Activated naive CD4-positive, alpha-beta T cell treated with anti-CD3 and anti-CD28 coated beads, Interleukin-2, amount 50 U/mL, for 24 hours (primary cell): ENCODE results near the gene TSPAN17.
"Not testable (repeated sequence)": the region's sequence is repeated elsewhere in the genome, so short reads cannot be mapped to it uniquely, and the experiment has no call there.

Experiments
- H3K27ac Mint-ChIP-seq: one replicate; pipeline ENCODE4 v1.8.0; 2021; ENCODE audit warnings: mild to moderate bottlenecking, mixed read lengths
- H3K27me3 Mint-ChIP-seq: one replicate; pipeline ENCODE4 v1.8.0; 2021; ENCODE audit warnings: mixed read lengths
- H3K36me3 Mint-ChIP-seq: one replicate; pipeline ENCODE4 v1.8.0; 2021; ENCODE audit warnings: mixed read lengths
- H3K4me1 Mint-ChIP-seq: one replicate; pipeline ENCODE4 v1.8.0; 2021; ENCODE audit warnings: mixed read lengths
- H3K4me3 Mint-ChIP-seq: one replicate; pipeline ENCODE4 v1.8.0; 2021; ENCODE audit warnings: mild to moderate bottlenecking, mixed read lengths
- H3K9me3 Mint-ChIP-seq: one replicate; pipeline ENCODE4 v1.8.0; 2021; ENCODE audit warnings: mixed read lengths

TSPAN17 gene

DNA sequence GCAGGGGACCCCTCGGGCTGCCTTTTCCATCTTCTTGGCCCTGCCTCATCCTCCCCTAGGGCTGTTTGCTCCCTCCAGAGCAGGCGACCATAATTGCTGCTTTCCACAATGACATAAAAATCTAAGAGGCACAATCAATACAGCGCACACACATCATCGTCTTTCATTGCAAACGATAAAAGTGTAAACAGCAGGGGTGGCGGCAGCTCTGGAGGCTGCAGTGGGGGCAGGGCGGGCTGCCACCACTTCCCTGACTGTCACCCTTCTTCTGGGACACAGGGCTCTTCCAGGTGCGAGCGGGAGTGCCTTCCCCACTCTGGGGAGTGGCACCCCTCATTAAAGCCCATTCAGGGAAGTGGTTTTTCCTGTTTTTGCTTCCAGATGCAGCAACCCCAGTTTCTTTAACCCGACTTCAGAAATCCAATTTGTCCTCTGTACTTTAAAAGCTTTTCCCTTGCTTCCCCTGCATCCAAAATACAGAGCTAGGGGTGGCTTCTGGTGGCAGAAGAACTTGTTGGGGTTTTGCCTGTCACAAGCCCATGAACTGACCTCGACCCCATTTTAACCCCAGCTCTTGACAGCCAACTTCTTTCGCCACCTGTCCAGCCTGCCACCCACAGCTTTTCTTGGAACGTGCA is 45.7 kb downstream of the TSPAN17 start:
- Mint-ChIP-seq H3K27me3 (peaks cover 43% of the 10 kb centered on the region), H3K27ac (no peak overlapping the region), H3K4me1 (no peaks in the 10 kb centered on the region), H3K36me3 (peaks cover 2% of the 10 kb centered on the region), H3K9me3 (no peaks in the 10 kb centered on the region), H3K4me3 (no peak overlapping the region)

- Mint-ChIP-seq H3K27me3 (peaks cover 45% of the 10 kb centered on the region), H3K9me3 (no peaks in the 10 kb centered on the region)
These were observed 46.2 kb downstream of the TSPAN17 start for GRCh38 chr5:176693477-176693851.

DNA sequence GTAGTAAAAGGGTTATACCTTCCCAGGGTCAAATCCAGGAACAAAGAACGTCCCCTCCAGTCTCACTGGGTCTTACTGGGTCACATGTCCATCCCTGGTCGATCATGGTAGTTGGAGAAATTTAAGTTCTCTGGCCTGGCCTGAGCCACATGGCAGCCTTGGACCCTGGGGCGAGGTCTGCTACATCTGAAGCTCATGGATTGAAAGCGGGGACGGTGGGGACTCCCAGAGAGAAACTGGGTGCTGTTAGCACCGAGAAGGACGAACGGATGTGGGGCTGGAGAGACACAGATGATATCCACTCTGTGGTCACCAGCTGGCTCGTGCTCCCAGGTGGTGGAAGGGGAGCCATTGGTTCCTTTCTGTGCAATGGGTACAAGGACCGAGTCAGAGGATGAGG is 46.9 kb downstream of the TSPAN17 start:
- Mint-ChIP-seq H3K36me3 (peaks cover 2% of the 10 kb centered on the region), H3K4me3 (no peak overlapping the region), H3K27me3 (peaks cover 45% of the 10 kb centered on the region)

More at GRCh38 chr5:176693477-176693851, 46.2 kb downstream of the TSPAN17 start:
- Mint-ChIP-seq H3K27ac (no peak overlapping the region), H3K36me3 (peaks cover 2% of the 10 kb centered on the region), H3K4me3 (no peak overlapping the region), H3K4me1 (no peaks in the 10 kb centered on the region)

GRCh38 chr5:176694631-176695030 is 47.3 kb downstream of the TSPAN17 start:
- H3K27me3 Mint-ChIP-seq = peaks cover 45% of the 10 kb centered on the region
- no peaks in the 10 kb centered on the region for H3K9me3 Mint-ChIP-seq
- no peak overlapping the region for H3K4me3 Mint-ChIP-seq
- no peaks in the 10 kb centered on the region for H3K4me1 Mint-ChIP-seq
- H3K27ac Mint-ChIP-seq = no peak overlapping the region
- H3K36me3 Mint-ChIP-seq = peaks cover 2% of the 10 kb centered on the region

More for the DNA sequence above, 46.9 kb downstream of the TSPAN17 start:
- no peak overlapping the region for H3K27ac Mint-ChIP-seq
- H3K9me3 Mint-ChIP-seq = no peaks in the 10 kb centered on the region
- no peaks in the 10 kb centered on the region for H3K4me1 Mint-ChIP-seq

GRCh38 chr5:176695073-176695472 is 47.8 kb downstream of the TSPAN17 start:
- H3K4me3 Mint-ChIP-seq = no peak overlapping the region
- H3K4me1 Mint-ChIP-seq = no peaks in the 10 kb centered on the region
- no peaks in the 10 kb centered on the region for H3K9me3 Mint-ChIP-seq
- H3K27ac Mint-ChIP-seq = no peak overlapping the region
- H3K27me3 Mint-ChIP-seq = peaks cover 43% of the 10 kb centered on the region
- no peaks in the 10 kb centered on the region for H3K36me3 Mint-ChIP-seq

- H3K4me3 Mint-ChIP-seq = no peak overlapping the region
- H3K4me1 Mint-ChIP-seq = no peaks in the 10 kb centered on the region
- H3K27me3 Mint-ChIP-seq = peaks cover 43% of the 10 kb centered on the region
- H3K27ac Mint-ChIP-seq = no peak overlapping the region
- H3K9me3 Mint-ChIP-seq = no peaks in the 10 kb centered on the region
- H3K36me3 Mint-ChIP-seq = no peaks in the 10 kb centered on the region
These were observed 50.1 kb downstream of the TSPAN17 start for GRCh38 chr5:176697267-176697933.

DNA sequence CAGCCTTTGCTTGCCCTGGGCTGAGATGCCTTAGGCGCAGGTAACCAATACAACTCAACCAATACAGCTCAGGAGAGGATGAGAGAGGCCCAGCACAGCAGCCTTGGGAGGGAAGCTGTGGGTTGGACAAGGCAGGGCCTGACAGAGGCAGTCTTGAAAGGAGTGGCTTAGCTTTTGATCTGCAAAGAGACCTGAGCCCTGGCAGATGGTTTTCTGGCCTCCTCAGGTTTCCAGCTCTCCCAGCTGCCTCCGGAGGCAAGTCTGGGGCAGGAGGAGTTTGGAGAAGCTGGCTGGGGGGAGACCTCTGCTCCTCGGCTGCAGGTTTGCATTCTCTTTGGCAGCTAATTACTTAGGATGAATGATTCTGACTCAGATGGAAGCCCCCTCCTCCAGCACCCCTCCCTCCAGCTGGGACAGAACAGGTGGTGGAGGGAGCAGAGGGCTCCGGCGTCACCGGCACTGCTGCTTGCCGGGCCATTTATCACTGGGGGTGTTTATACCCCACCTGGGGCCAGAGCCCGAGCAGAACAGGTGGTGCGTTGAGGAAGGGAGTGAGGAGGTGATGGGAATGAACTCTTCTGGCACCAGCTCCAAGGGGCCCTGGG is 50.8 kb downstream of the TSPAN17 start:
- Mint-ChIP-seq H3K4me3 (no peak overlapping the region), H3K27me3 (peaks cover 41% of the 10 kb centered on the region), H3K36me3 (no peaks in the 10 kb centered on the region), H3K27ac (no peak overlapping the region), H3K9me3 (no peaks in the 10 kb centered on the region), H3K4me1 (no peaks in the 10 kb centered on the region)

DNA sequence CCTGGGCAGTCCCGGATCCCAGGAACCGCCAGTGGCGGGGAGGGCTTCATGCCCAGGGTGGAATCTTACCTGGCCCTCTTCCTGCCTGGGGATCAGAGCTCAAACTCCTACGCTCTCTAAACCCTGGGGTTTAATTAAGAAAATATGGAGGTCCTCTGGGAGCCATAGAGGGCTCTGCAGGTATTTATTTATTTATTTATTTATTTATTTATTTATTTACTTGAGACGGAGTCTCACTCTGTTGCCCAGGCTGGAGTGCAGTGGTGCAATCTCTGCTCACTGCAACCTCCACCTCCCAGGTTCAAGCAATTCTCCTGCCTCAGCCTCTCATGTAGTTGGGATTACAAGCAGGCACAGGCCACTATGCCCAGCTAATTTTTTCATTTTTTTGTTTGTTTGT is 52.2 kb downstream of the TSPAN17 start:
- H3K27me3 Mint-ChIP-seq = peaks cover 36% of the 10 kb centered on the region
- H3K4me3 Mint-ChIP-seq, H3K9me3 Mint-ChIP-seq, H3K4me1 Mint-ChIP-seq, H3K36me3 Mint-ChIP-seq, H3K27ac Mint-ChIP-seq: not testable (repeated sequence)

DNA sequence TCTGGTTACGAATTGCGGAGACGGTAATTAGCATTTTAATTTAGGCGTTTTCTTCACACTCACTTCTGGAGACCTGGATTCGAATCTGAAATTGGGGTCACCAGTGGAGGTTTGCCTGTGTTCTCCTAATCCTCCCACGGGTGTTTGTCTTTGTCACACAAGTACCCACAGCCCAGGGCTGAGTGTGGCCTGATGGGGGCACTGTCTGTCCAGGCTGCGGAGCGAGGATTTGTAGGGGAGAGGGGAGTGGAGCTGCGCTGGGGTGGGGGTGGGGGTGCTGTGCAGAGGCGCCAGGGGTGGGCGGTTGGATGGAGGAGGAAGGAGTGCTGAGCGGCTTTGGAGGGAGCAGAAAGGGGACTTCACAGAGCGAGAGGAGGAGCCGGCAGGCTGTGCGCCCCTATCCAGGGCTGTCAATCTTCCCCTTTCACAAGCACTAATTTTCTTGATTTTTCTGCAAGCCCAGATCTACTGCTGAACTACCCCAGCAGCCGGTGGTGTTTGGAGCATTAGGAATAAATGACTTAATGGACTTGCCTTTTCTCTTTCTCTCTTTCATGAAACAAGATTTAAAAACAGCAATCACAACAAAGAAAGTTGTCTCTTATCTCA is 53.1 kb downstream of the TSPAN17 start:
- Mint-ChIP-seq H3K4me3 (no peak overlapping the region), H3K27me3 (peaks cover 36% of the 10 kb centered on the region), H3K4me1 (no peaks in the 10 kb centered on the region), H3K27ac (no peak overlapping the region), H3K9me3 (no peaks in the 10 kb centered on the region), H3K36me3 (no peaks in the 10 kb centered on the region)

GRCh38 chr5:176702671-176703641 is 55.7 kb downstream of the TSPAN17 start:
- Mint-ChIP-seq H3K4me3 (no peak overlapping the region), H3K36me3 (no peaks in the 10 kb centered on the region), H3K9me3 (no peaks in the 10 kb centered on the region), H3K27me3 (peaks cover 22% of the 10 kb centered on the region), H3K4me1 (no peaks in the 10 kb centered on the region), H3K27ac (no peak overlapping the region)

DNA sequence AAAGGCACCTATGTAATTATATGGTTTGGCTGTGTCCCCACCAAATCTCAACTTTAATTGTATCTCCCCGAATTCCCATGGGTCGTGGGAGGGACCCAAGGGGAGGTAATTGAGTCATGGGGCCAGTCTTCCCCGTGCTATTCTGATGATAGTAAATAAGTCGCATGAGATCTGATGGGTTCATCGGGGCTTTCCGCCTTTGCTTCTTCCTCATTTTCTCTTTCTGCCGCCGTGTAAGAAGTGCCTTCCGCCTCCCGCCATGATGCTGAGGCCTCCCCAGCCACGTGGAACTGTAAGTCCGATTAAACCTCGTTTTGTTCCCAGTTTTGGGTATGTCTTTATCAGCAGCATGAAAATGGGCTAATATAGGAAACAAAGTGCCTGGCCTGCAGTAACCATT is 56.6 kb downstream of the TSPAN17 start:
- no peak overlapping the region for H3K4me3 Mint-ChIP-seq
- no peaks in the 10 kb centered on the region for H3K36me3 Mint-ChIP-seq
- no peaks in the 10 kb centered on the region for H3K9me3 Mint-ChIP-seq
- H3K27me3 Mint-ChIP-seq = peaks cover 18% of the 10 kb centered on the region
- no peaks in the 10 kb centered on the region for H3K4me1 Mint-ChIP-seq
- no peak overlapping the region for H3K27ac Mint-ChIP-seq

- Mint-ChIP-seq H3K9me3 (no peaks in the 10 kb centered on the region), H3K27ac (no peak overlapping the region), H3K4me3 (no peak overlapping the region), H3K36me3 (no peaks in the 10 kb centered on the region), H3K27me3 (peaks cover 18% of the 10 kb centered on the region), H3K4me1 (no peaks in the 10 kb centered on the region)
These were observed 57.1 kb downstream of the TSPAN17 start for GRCh38 chr5:176704355-176704754.

DNA sequence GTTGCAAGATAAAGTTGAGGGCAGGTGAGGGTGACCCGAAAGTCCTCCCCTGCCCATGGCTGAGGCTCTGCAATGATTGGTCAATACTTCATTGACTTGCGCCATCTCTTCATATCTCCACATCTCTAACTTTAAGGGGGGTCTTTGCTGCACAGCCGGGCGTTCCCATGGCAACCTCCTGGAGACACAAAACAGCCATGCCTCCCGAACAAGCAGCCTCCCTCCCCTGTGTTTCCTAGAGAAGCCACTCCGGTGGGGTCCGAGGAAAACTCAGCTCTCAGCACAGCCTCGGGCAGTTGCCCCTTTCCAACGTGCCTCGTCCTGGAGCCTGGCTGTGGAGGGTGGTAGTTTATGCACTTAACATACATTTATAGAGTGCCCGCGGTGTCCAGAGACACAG is 57.5 kb downstream of the TSPAN17 start:
- Mint-ChIP-seq H3K4me1 (no peaks in the 10 kb centered on the region), H3K36me3 (no peaks in the 10 kb centered on the region), H3K27ac (no peak overlapping the region), H3K9me3 (no peaks in the 10 kb centered on the region), H3K27me3 (peaks cover 18% of the 10 kb centered on the region), H3K4me3 (no peak overlapping the region)
